OCI-M2 (cell line): ENCODE results near the gene SEMA4A.
"Not testable (repeated sequence)": the region's sequence is repeated elsewhere in the genome, so short reads cannot be mapped to it uniquely, and the experiment has no call there.

ENCODE experiments used
- DNase-seq: peaks from one replicate; lab custom pipeline; 2025; ENCODE audit not compliant: unreplicated experiment; lab: John Stamatoyannopoulos, UW

Gene SEMA4A

GRCh38 chr1:156118177-156118868, 35.1 kb upstream of the SEMA4A start:
- no peak for DNase-seq

- no peak for DNase-seq
Observed at GRCh38 chr1:156119503-156120209, 33.7 kb upstream of the SEMA4A start.

GRCh38 chr1:156120318-156120717, 33.1 kb upstream of the SEMA4A start:
- no peak for DNase-seq

- DNase-seq = not testable (repeated sequence)
Observed at GRCh38 chr1:156121005-156121404, 32.4 kb upstream of the SEMA4A start.

- DNase-seq = no peak
Observed at GRCh38 chr1:156121457-156121856, 31.9 kb upstream of the SEMA4A start.

GRCh38 chr1:156122086-156122485, 31.3 kb upstream of the SEMA4A start:
- no peak for DNase-seq

GRCh38 chr1:156122519-156123355, 30.6 kb upstream of the SEMA4A start:
- no peak for DNase-seq

GRCh38 chr1:156123356-156124196, 29.8 kb upstream of the SEMA4A start:
- peak; percentile 24 for DNase-seq

- no peak for DNase-seq
Observed at GRCh38 chr1:156124557-156125483, 28.6 kb upstream of the SEMA4A start.

GRCh38 chr1:156125544-156125943, 27.8 kb upstream of the SEMA4A start:
- not testable (repeated sequence) for DNase-seq

GRCh38 chr1:156126043-156126629, 27.2 kb upstream of the SEMA4A start:
- peak; percentile 36 for DNase-seq

GRCh38 chr1:156126630-156127534, 26.5 kb upstream of the SEMA4A start:
- DNase-seq = peak; percentile 33

GRCh38 chr1:156128308-156128653, 25.1 kb upstream of the SEMA4A start:
- DNase-seq = no peak

- no peak for DNase-seq
Observed at GRCh38 chr1:156128654-156129597, 24.5 kb upstream of the SEMA4A start.

- DNase-seq = peak; percentile 61
Observed at GRCh38 chr1:156129687-156130577, 23.5 kb upstream of the SEMA4A start.

- DNase-seq = no peak
Observed at GRCh38 chr1:156130578-156130942, 22.8 kb upstream of the SEMA4A start.
